Middle frontal gyrus (tissue), 1 donor: ENCODE measurements around the gene LRBA.

Source experiments
- DNase-seq: peaks from one replicate; pipeline ENCODE4 v3.0.0-alpha.2; 2015; ENCODE audit warnings: low spot score; ENCODE audit errors: extremely low spot score

Gene LRBA

DNA sequence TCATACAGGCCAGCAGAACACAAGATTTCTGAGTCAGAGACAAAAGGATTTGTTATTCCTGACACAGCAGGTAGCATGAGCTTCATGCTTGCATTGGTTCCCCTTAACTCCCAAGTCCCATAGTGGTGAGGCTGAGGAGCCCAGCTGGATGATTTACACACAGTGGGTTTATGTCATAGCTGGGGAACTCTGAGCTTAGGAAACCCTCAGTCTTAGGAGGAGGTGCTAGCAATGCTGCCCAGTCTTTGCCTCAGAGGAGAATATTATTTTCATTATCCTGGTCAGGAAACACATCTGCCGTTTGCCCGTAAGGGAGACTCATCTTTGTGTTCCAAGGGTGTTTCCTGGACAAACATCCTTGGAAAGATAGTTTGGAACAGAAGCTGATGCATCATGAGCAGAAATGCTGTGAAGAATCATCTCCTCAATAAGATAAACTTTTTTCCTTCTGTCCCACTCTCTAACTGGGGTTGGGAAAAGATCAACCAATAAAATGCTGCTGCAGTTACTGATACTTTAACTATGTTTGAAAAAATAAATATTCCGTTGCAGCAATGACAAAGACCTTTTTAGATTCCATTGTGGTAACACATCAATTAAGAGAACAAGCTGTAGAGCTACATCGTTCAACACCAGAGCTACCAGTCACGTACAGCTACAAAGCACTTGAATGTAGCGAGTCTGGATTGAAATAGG is 790.0 kb downstream of the LRBA start:
- no peak for DNase-seq

DNA sequence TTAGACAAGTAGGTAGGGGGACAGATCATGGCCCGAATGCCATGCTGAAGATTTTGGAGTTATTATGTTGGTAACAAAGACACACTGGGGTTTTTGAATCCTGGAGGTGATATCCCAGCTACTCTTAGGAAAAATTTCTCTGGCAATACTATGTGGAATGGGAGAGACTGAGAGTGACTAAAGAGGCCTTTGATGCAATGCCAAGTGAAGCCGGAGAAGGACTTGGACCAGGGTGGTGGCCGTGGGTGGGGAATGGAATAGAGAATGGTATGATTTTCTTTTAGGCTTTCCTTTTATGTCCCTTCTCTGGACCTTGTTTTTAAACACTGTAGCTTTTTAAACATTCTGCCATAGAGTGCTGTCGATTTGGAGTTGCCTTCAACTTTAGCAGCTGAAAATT is 795.2 kb downstream of the LRBA start:
- DNase-seq, result no peak

DNA sequence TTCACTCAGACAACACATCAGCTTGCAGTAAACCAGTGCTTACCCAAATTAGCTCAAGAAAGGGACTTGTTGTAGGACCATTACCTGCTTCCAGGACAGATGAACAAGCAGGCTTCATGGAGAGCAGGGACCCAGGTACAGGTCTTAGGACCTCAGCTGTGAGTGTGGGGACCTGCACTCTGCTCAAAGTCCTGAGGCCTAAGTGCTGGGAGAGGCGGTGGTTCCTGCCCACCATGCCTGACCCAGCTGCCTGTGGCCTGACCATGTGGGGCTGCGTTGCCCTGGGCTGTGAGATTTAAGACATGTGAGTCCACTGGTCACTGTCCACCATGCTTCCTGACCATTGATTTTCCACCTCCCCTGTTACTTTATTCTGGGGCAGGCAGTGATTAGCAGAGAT is 796.6 kb downstream of the LRBA start:
- DNase-seq, result no peak

DNA sequence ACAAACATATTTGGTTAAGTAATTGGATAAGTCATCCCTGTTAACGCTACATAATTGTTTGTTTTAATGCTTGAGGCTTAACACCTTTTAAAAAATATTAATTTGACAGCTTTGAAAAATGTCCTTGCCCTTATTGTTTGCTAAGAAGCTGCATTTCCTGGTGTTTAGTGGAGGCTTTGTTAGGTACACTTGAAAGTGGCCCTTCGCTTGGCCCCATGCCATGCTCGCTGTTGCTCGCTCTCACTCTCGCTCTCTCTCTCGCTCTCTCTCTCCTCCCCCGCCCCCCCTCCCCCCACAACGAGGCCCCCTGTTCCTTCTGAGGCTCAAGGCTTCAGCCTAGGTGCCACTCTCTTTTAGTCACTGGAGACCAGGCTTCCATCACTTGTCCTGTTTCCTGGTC is 797.3 kb downstream of the LRBA start:
- no peak for DNase-seq

DNA sequence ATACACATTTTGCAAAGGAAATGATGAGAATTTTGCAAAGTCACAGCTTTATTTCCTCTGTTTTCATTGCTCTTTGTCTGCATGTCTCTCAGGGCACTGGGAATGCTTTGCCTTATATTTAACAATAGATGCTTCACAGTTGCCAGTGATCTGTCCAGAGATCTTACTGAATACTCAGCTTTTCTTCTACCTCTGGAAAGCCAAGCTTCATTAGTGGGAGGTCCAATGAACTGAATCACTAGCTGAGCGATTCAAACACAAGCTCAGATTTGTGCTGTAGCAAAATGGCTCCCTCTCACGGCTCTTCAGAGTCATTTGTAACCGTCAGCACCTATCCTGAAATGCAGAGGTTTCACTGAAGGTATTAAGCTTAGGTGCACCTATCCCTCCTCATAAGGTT is 797.9 kb downstream of the LRBA start:
- DNase-seq, result peak; percentile 48

DNA sequence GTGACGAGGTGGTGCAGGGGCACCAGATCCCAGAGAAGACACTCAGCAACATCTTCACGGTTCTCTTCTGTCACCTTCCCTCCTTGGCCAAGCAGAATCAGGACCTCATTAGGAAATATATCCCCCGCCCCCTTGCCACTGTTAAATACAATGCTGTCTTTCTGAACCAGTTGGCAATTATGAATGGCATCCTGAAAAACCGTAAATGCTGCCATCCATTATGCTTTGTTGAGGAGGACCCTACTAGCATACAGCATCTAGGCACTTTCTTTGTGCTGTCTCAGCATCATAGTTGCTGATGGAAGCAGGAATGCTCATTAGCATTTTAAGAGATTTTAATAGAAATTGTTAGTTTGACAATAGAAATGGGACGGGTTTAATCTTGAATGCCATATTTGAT is 798.4 kb downstream of the LRBA start:
- DNase-seq, result peak; percentile 71

DNA sequence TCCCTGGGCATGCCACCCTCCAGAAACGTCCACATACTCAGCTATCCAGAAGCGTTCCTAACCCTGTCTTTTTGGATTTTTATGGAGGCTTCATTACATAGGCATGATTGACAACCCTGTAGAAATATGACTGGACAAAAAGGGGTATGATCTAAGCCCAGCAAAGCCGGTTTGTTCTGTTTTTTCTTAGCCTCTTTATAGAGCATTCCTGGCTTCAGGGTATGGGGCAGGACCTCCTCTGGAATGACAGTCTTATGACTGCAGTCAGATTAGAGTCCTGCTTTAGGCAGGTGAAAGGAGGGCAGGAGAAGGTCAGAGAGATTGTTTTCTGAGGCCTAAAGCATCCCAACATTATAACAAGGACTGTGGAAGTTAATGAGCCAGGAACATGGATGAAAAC is 799.5 kb downstream of the LRBA start:
- DNase-seq, result no peak
